Panc1 (cell line): ENCODE data around the gene ZC3H12C. TPM values are rescaled to one million over a fixed set of nuclear protein-coding genes. Genes with fewer than 3 reads are reported as not detected.

ENCODE experiments used
- ATAC-seq: fragments of 200-7000 bp; cut with Tn5 transposase; 2 replicates; pipeline ENCODE4 v1.9.1; 2020; ENCODE audit warnings: mild to moderate bottlenecking, moderate library complexity
- BruUV-seq: library from RNA; stranded (reverse); fragments of 400-500 nt; replicated peaks from 2 replicates; lab custom pipeline; 2021; lab: Mats Ljungman, UMichigan
- CTCF ChIA-PET: fragments of 300-600 bp; sonication (Branson Sonifier 250); formaldehyde crosslinking; loops from one replicate; lab custom pipeline; 2022; ENCODE audit warnings: antibody characterized with exemption; lab: Charles Lee
- POLR2A ChIA-PET: fragments of 300-600 bp; sonication (Branson Sonifier 250); formaldehyde crosslinking; loops from one replicate; lab custom pipeline; 2022; ENCODE audit warnings: antibody characterized with exemption; lab: Charles Lee
- DNase-seq: peaks from one replicate; pipeline ENCODE4 v3.0.0-alpha.2; 2010; ENCODE audit warnings: low read depth, low spot score
- H3K27ac ChIP-seq: 2 replicates; pipeline ENCODE4 v1.5.1; 2011; ENCODE audit warnings: mild to moderate bottlenecking, low read length, inconsistent platforms
- H3K27me3 ChIP-seq: fragments of 200-500 bp; sonication (Bioruptor generic); 2 replicates; pipeline ENCODE4 v1.6.0; 2014; ENCODE audit warnings: low read length, inconsistent platforms; ENCODE audit not compliant: control insufficient read depth, insufficient read depth
- H3K36me3 ChIP-seq: fragments of 200-500 bp; sonication (Bioruptor generic); 2 replicates; pipeline ENCODE4 v1.5.1; 2014; ENCODE audit warnings: inconsistent platforms, mild to moderate bottlenecking, low read length, moderate library complexity; ENCODE audit not compliant: control insufficient read depth, insufficient read depth
- H3K4me1 ChIP-seq: 2 replicates; pipeline ENCODE4 v1.5.1; 2011; ENCODE audit warnings: inconsistent platforms, mild to moderate bottlenecking, low read length, moderate library complexity; ENCODE audit not compliant: control insufficient read depth, insufficient read depth
- H3K4me3 ChIP-seq, 2 experiments: 2 replicates each; pipeline ENCODE4 v1.5.1; 2011 to 2012; ENCODE audit warnings: low read depth in 2 of 2, low read length in 2 of 2, mild to moderate bottlenecking in 2 of 2, inconsistent platforms in 1 of 2, moderate library complexity in 1 of 2
- H3K9me3 ChIP-seq: fragments of 200-500 bp; sonication (Bioruptor generic); 2 replicates; pipeline ENCODE4 v1.5.1; 2014; ENCODE audit warnings: low read depth, mild to moderate bottlenecking, inconsistent platforms, low read length, moderate library complexity; ENCODE audit not compliant: control insufficient read depth, insufficient read depth
- CTCF ChIP-seq: fragments of 450-650 bp; IDR thresholded peaks from 2 replicates; pipeline ENCODE4 v1.5.1; 2017; ENCODE audit warnings: mild to moderate bottlenecking
- POLR2AphosphoS5 ChIP-seq: IDR thresholded peaks from 2 replicates; pipeline ENCODE4 v1.6.1; 2012; ENCODE audit warnings: mild to moderate bottlenecking, low read depth, low read length, moderate library complexity
- REST ChIP-seq, 2 experiments: IDR thresholded peaks; 2 replicates each; pipeline ENCODE4 v1.6.1; 2011 to 2012; ENCODE audit warnings: low read depth in 2 of 2, control low read depth in 1 of 2, low read length in 1 of 2, mild to moderate bottlenecking in 1 of 2, moderate library complexity in 1 of 2; ENCODE audit not compliant: insufficient read depth in 1 of 2
- SIN3A ChIP-seq: IDR thresholded peaks from 2 replicates; pipeline ENCODE4 v1.6.1; 2012; ENCODE audit warnings: low read depth, mild to moderate bottlenecking, low read length, moderate library complexity, borderline replicate concordance; ENCODE audit not compliant: insufficient read depth
- TCF7L2 ChIP-seq: IDR thresholded peaks from 2 replicates; pipeline ENCODE4 v1.6.1; 2011; ENCODE audit warnings: mild to moderate bottlenecking, low read depth, low read length, inconsistent platforms
- in situ Hi-C: cut with HindIII; loops from 2 replicates; pipeline ENCODE4 v1.10.0; 2016; ENCODE audit warnings: low sequenced_read_pairs, low pct_unique_long_range_greater_than_20kb
- intact Hi-C: fragments of 100-400 bp; cut with micrococcal nuclease; formaldehyde crosslinking; loops from one replicate; pipeline ENCODE4 v1.10.0; 2022; ENCODE audit not compliant: unreplicated experiment
- total RNA-seq: library from RNA; stranded (reverse); gene quantifications from one replicate; pipeline ENCODE4 v1.2.1, GENCODE V29; 2021; ENCODE audit not compliant: unreplicated experiment

Gene ZC3H12C
- total RNA-seq, 1 experiment from 2014 or later = 13.5 TPM

DNA sequence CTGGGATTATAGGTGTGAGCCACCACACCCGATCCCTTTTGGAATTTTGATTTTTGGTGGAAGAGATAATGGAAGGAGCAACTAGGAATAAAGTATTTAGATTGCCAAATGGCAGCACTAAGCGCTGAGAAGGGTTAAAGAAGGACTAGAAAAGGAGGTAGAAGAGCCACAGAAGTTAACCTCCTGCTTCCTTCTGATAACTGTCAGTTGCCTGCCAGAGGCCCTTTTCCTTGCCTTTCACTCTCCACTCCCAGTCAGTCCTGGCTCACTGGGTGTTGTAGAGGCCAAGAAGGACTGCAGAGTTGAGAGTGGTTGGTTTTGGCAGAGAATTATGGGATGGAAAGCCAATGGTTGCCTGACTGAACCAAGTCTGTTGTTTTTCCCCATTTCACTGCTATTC, 19.3 kb downstream of the ZC3H12C start:
- H3K4me3 ChIP-seq = no peak overlapping the region
- ATAC-seq (no peak), DNase-seq (no peak)
- in situ Hi-C loops = no loop called here
- no peaks in the 10 kb centered on the region for H3K9me3 ChIP-seq
- H3K4me1 ChIP-seq = no peaks in the 10 kb centered on the region
- TF ChIP-seq REST (IDR thresholded peaks at IDR 0.05; ENCODE audit: insufficient read depth in 1 of 2, low read depth in 2 of 2, low read length in 1 of 2) (no peak), TCF7L2 (no peak), POLR2AphosphoS5 (no peak), SIN3A (no peak), CTCF (no peak)
- ChIA-PET POLR2A (no interaction called here), CTCF (no interaction called here)
- no peaks in the 10 kb centered on the region for H3K36me3 ChIP-seq
- intact Hi-C loops = no loop called here
- BruUV-seq = no TSS peak
- no peak overlapping the region for H3K27ac ChIP-seq
- no peaks in the 10 kb centered on the region for H3K27me3 ChIP-seq

DNA sequence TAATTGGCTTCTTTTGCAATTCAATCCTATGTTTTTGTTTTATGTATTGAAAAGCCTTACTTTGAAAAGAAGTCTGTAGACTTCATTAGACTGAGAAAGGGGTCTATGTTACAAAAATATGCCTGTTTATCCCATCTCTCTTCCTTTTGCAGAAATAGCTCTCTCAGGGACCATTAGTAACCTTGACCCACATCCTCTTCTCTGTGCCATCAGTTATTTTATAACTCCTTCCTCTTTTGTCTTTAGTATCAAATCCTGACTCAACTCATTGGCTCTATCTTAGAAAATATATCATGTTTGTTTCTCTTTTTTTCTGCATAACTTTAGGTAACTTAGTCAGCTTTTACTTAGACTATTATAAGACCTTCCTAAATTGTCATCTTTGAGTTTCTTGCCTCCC, 20.3 kb downstream of the ZC3H12C start:
- H3K4me1 ChIP-seq = no peaks in the 10 kb centered on the region
- no peaks in the 10 kb centered on the region for H3K27me3 ChIP-seq
- ATAC-seq (no peak), DNase-seq (no peak)
- no peaks in the 10 kb centered on the region for H3K9me3 ChIP-seq
- no peak overlapping the region for H3K27ac ChIP-seq
- BruUV-seq = no TSS peak
- intact Hi-C loops = no loop called here
- H3K4me3 ChIP-seq = no peak overlapping the region
- H3K36me3 ChIP-seq = no peaks in the 10 kb centered on the region
- in situ Hi-C loops = no loop called here
- POLR2A ChIA-PET = no interaction called here
- CTCF ChIA-PET = no interaction called here
- TF ChIP-seq POLR2AphosphoS5 = no peak

DNA sequence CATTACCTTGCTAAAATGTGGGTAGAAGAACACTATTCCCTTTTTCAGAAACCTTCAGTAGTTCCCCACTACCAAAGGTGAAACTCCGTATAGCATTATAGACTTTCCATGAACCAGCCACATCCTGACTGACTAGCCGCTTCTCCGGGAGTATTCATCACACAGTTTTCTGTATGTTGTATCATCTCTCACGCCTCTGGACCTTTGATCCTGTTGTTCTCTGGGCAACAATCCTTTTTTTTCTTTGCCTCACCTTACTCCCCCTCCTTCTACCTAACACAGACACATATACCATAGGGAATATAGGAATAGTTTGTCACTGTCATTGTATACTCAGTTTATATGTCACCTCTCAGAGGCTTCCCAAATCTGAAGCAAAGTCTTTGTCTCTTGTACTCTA, 20.8 kb downstream of the ZC3H12C start:
- Histone ChIP-seq H3K36me3 (no peaks in the 10 kb centered on the region), H3K4me1 (no peaks in the 10 kb centered on the region), H3K9me3 (no peaks in the 10 kb centered on the region), H3K4me3 (no peak overlapping the region), H3K27me3 (no peaks in the 10 kb centered on the region), H3K27ac (no peak overlapping the region)
- ChIA-PET CTCF (no interaction called here), POLR2A (no interaction called here)
- DNase-seq (no peak), ATAC-seq (no peak)
- TF ChIP-seq REST (IDR thresholded peaks at IDR 0.05; ENCODE audit: insufficient read depth in 1 of 2, low read depth in 2 of 2, low read length in 1 of 2) = no peak
- TF ChIP-seq TCF7L2 = no peak
- TF ChIP-seq CTCF = no peak
- TF ChIP-seq POLR2AphosphoS5 = no peak
- TF ChIP-seq SIN3A = no peak
- in situ Hi-C loops = no loop called here
- BruUV-seq = no TSS peak
- intact Hi-C loops = no loop called here
